HepG2 (cell line): ENCODE data around the gene KDM3B. TPM values are rescaled to one million over a fixed set of nuclear protein-coding genes. Genes with fewer than 3 reads are reported as not detected.

ENCODE experiments used
- ASH2L ChIP-seq: fragments of 300-600, 200-600 bp; sonication (generic); IDR thresholded peaks from 2 replicates; pipeline ENCODE4 v1.7.0; 2017; ENCODE audit warnings: low read depth, mild to moderate bottlenecking, moderate library complexity, mixed read lengths, low read length; ENCODE audit not compliant: insufficient read length
- BRCA1 ChIP-seq: sonication (generic); formaldehyde crosslinking; IDR thresholded peaks from 2 replicates; pipeline ENCODE4 v1.4.0; 2020; ENCODE audit warnings: missing genetic modification reagents
- ELF3 ChIP-seq: IDR thresholded peaks from 2 replicates; pipeline ENCODE4 v1.6.1; 2016; ENCODE audit warnings: missing genetic modification reagents, missing compliant biosample characterization
- ERF ChIP-seq: IDR thresholded peaks from 2 replicates; pipeline ENCODE4 v1.6.1; 2018; ENCODE audit warnings: missing biosample characterization, missing genetic modification reagents
- ETV6 ChIP-seq: sonication (generic); formaldehyde crosslinking; conservative IDR thresholded peaks from 2 replicates; pipeline ENCODE4 v1.4.0; 2020; ENCODE audit warnings: missing genetic modification reagents
- EZH2 ChIP-seq: conservative IDR thresholded peaks from 2 replicates; pipeline ENCODE4 v1.6.1; 2012; ENCODE audit warnings: mild to moderate bottlenecking, low read depth, low read length, moderate library complexity
- HHEX ChIP-seq: IDR thresholded peaks from 2 replicates; pipeline ENCODE4 v1.6.1; 2016; ENCODE audit warnings: control low read depth
- HOXA3 ChIP-seq: sonication (generic); formaldehyde crosslinking; IDR thresholded peaks from 2 replicates; pipeline ENCODE4 v1.5.0; 2020; ENCODE audit warnings: missing genetic modification reagents
- MZF1 ChIP-seq: sonication (generic); formaldehyde crosslinking; IDR thresholded peaks from 2 replicates; pipeline ENCODE4 v1.8.1; 2023; ENCODE audit warnings: mild to moderate bottlenecking, missing genetic modification reagents, borderline replicate concordance
- POLR2A ChIP-seq, 2 experiments: IDR thresholded peaks; 2 replicates each; pipeline ENCODE4 v1.6.1; 2011; ENCODE audit warnings: low read depth in 2 of 2, low read length in 2 of 2, mild to moderate bottlenecking in 1 of 2, moderate library complexity in 1 of 2; ENCODE audit not compliant: insufficient read depth in 1 of 2
- SP140L ChIP-seq: sonication (generic); formaldehyde crosslinking; IDR thresholded peaks from 2 replicates; pipeline ENCODE4 v1.4.0; 2020; ENCODE audit warnings: missing genetic modification reagents, borderline replicate concordance
- TBP ChIP-seq: sonication (generic); formaldehyde crosslinking; IDR thresholded peaks from 2 replicates; pipeline ENCODE4 v1.5.0; 2020; ENCODE audit warnings: missing genetic modification reagents
- ZFP90 ChIP-seq: sonication (generic); formaldehyde crosslinking; IDR thresholded peaks from 2 replicates; pipeline ENCODE4 v1.8.0; 2022; ENCODE audit warnings: missing genetic modification reagents, mild to moderate bottlenecking, inconsistent platforms, borderline replicate concordance
- ZFY ChIP-seq: sonication (generic); formaldehyde crosslinking; IDR thresholded peaks from 2 replicates; pipeline ENCODE4 v1.4.0; 2020; ENCODE audit warnings: missing genetic modification reagents
- ZNF101 ChIP-seq: sonication (generic); formaldehyde crosslinking; IDR thresholded peaks from 2 replicates; pipeline ENCODE4 v1.4.0; 2020; ENCODE audit warnings: mild to moderate bottlenecking, low read depth, missing genetic modification reagents, borderline replicate concordance
- ZNF143 ChIP-seq: sonication (generic); formaldehyde crosslinking; IDR thresholded peaks from 2 replicates; pipeline ENCODE4 v1.4.0; 2020; ENCODE audit warnings: missing genetic modification reagents
- ZNF180 ChIP-seq: sonication (generic); formaldehyde crosslinking; IDR thresholded peaks from 2 replicates; pipeline ENCODE4 v1.4.0; 2020; ENCODE audit warnings: low read depth, missing genetic modification reagents, borderline replicate concordance
- ZNF616 ChIP-seq: sonication (generic); formaldehyde crosslinking; IDR thresholded peaks from 2 replicates; pipeline ENCODE4 v1.5.0; 2020; ENCODE audit warnings: low read depth, mild to moderate bottlenecking, missing genetic modification reagents
- ZNF660 ChIP-seq: sonication (generic); formaldehyde crosslinking; IDR thresholded peaks from 2 replicates; pipeline ENCODE4 v1.5.1; 2020; ENCODE audit warnings: mild to moderate bottlenecking, low read depth, missing genetic modification reagents, borderline replicate concordance
- ZNF749 ChIP-seq: sonication (generic); formaldehyde crosslinking; IDR thresholded peaks from 2 replicates; pipeline ENCODE4 v1.8.0; 2022; ENCODE audit warnings: mild to moderate bottlenecking, missing genetic modification reagents, moderate library complexity, borderline replicate concordance
- ZNF883 ChIP-seq: sonication (generic); formaldehyde crosslinking; IDR thresholded peaks from 2 replicates; pipeline ENCODE4 v1.5.1; 2020; ENCODE audit warnings: mild to moderate bottlenecking, missing genetic modification reagents; ENCODE audit errors: not compliant biosample characterization
- polyA plus RNA-seq, 8 experiments: library from polyadenylated mRNA; depleted of rRNA in 3 of 8; stranded (reverse) in 7 of 8; unstranded in 1 of 8; fragments of >200 nt; fragmentation: Illumina TruSeq in 4 of 8; extraction: Trizol in 4 of 8; gene quantifications; 2 replicates each; pipeline versions ENCODE4 v1.2.1 to v1.2.3, GENCODE V29; 2011 to 2016; ENCODE audit warnings: low read depth in 4 of 8, missing spikeins in 1 of 8, mixed read lengths in 1 of 8; ENCODE audit not compliant: insufficient read depth in 1 of 8
- total RNA-seq, 5 experiments: library from RNA; depleted of rRNA; stranded (reverse); fragments of >200 nt; fragmentation: Illumina TruSeq; extraction: Trizol; gene quantifications; 2 replicates each; pipeline ENCODE4 v1.2.3, GENCODE V29; 2016; ENCODE audit warnings: low read depth in 1 of 5
- TF ChIP-seq, protein P1 (sequence below), 2 experiments: fragments of 450-650 bp in 1 of 2; sonication (generic) in 1 of 2; formaldehyde crosslinking; IDR thresholded peaks; 2 replicates each; pipeline versions ENCODE4 v1.5.0 to v1.8.0; 2020 to 2022; ENCODE audit warnings: mild to moderate bottlenecking in 1 of 2, missing genetic modification reagents in 1 of 2
- TF ChIP-seq, protein P2 (sequence below): sonication (generic); formaldehyde crosslinking; IDR thresholded peaks from 2 replicates; pipeline ENCODE4 v1.4.0; 2020; ENCODE audit warnings: mild to moderate bottlenecking, low read depth, missing genetic modification reagents
- TF ChIP-seq, protein P3 (sequence below): sonication (generic); formaldehyde crosslinking; IDR thresholded peaks from 2 replicates; pipeline ENCODE4 v1.9.0; 2022; ENCODE audit warnings: missing genetic modification reagents, mild to moderate bottlenecking, borderline replicate concordance
- TF ChIP-seq, protein P4 (sequence below): IDR thresholded peaks from 2 replicates; pipeline ENCODE4 v1.6.1; 2016; ENCODE audit warnings: low read depth, control low read depth

KDM3B gene
- total and polyA plus RNA-seq, 2 of the 13 experiments (the other 11 are each of a cell fraction or from before 2014, with no cell fraction given), result 19.7 to 34.3 TPM

DNA sequence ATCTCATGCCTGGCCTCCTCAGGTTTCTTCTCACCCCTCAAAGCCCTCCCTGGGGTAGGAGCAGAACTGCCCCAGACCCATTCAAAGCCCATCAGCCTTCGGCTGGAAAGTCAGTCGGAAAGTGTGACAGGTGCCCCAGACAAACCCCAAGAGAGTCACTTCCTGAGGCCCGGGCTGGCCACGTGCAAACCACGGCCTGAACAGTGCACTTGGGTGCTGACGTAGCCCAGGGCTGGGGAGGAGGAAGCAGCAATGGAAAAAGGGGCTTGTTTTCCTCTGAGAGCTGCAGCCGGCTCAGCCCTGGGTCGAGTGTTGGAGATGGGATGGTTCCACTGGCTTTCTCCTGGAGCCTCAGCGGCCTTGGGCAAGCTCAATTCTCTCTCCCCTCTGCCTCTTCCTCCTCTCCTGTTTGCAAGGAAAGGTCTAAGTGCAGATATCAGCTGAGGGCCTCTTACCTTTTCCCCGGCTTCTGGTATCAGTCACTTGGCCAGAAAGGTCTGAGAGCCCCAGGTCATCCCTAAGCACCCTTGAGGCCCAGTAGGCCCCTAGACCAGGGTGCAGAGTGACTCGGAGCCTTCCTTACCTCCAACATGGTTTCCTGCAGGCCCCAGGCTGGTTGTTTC is 106.9 kb downstream of the KDM3B start (continued):
- TF ChIP-seq, protein P1, sequence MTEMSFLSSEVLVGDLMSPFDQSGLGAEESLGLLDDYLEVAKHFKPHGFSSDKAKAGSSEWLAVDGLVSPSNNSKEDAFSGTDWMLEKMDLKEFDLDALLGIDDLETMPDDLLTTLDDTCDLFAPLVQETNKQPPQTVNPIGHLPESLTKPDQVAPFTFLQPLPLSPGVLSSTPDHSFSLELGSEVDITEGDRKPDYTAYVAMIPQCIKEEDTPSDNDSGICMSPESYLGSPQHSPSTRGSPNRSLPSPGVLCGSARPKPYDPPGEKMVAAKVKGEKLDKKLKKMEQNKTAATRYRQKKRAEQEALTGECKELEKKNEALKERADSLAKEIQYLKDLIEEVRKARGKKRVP (CRISPR knock-in tag; IDR thresholded peaks at IDR 0.05), result peak in 1 of 2 experiments; percentile 78; a peak in 1 of 4 replicates
- TF ChIP-seq ZNF101, result no peak
- peak; percentile 59; the same call in 1 of the 2 replicates for TF ChIP-seq HOXA3
- peak; percentile 77; the same call in 1 of the 2 replicates for TF ChIP-seq MZF1 (CRISPR knock-in tag)
- TF ChIP-seq ZNF660 (CRISPR knock-in tag), result no peak
- TF ChIP-seq TBP, result no peak
- TF ChIP-seq POLR2A (IDR thresholded peaks at IDR 0.05; ENCODE audit: insufficient read depth in 1 of 2, low read depth in 2 of 2, low read length in 2 of 2), result no peak
- TF ChIP-seq BRCA1 (CRISPR knock-in tag), result 0 out of 2 replicates have a peak, but pooled peaks have one; percentile 61
- no peak for TF ChIP-seq ETV6 (CRISPR knock-in tag)
- TF ChIP-seq, protein P2, sequence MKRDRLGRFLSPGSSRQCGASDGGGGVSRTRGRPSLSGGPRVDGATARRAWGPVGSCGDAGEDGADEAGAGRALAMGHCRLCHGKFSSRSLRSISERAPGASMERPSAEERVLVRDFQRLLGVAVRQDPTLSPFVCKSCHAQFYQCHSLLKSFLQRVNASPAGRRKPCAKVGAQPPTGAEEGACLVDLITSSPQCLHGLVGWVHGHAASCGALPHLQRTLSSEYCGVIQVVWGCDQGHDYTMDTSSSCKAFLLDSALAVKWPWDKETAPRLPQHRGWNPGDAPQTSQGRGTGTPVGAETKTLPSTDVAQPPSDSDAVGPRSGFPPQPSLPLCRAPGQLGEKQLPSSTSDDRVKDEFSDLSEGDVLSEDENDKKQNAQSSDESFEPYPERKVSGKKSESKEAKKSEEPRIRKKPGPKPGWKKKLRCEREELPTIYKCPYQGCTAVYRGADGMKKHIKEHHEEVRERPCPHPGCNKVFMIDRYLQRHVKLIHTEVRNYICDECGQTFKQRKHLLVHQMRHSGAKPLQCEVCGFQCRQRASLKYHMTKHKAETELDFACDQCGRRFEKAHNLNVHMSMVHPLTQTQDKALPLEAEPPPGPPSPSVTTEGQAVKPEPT (CRISPR knock-in tag), result 0 out of 2 replicates have a peak, but pooled peaks have one; percentile 43
- TF ChIP-seq ZNF749 (CRISPR knock-in tag), result no peak
- TF ChIP-seq ZFY (CRISPR knock-in tag), result peak; percentile 79
- 0 out of 2 replicates have a peak, but pooled peaks have one; percentile 19 for TF ChIP-seq ZNF143 (CRISPR knock-in tag)
- no peak for TF ChIP-seq ZNF616 (CRISPR knock-in tag)
- TF ChIP-seq ZNF883 (CRISPR knock-in tag), result no peak
- peak; percentile 96 for TF ChIP-seq ERF (CRISPR knock-in tag)
- TF ChIP-seq ASH2L, result no peak
- TF ChIP-seq HHEX (CRISPR knock-in tag), result no peak
- peak; percentile 59; the same call in 1 of the 2 replicates for TF ChIP-seq ZFP90 (CRISPR knock-in tag)
- TF ChIP-seq, protein P3, sequence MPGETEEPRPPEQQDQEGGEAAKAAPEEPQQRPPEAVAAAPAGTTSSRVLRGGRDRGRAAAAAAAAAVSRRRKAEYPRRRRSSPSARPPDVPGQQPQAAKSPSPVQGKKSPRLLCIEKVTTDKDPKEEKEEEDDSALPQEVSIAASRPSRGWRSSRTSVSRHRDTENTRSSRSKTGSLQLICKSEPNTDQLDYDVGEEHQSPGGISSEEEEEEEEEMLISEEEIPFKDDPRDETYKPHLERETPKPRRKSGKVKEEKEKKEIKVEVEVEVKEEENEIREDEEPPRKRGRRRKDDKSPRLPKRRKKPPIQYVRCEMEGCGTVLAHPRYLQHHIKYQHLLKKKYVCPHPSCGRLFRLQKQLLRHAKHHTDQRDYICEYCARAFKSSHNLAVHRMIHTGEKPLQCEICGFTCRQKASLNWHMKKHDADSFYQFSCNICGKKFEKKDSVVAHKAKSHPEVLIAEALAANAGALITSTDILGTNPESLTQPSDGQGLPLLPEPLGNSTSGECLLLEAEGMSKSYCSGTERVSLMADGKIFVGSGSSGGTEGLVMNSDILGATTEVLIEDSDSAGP (CRISPR knock-in tag), result 0 out of 2 replicates have a peak, but pooled peaks have one; percentile 21
- TF ChIP-seq, protein P4, sequence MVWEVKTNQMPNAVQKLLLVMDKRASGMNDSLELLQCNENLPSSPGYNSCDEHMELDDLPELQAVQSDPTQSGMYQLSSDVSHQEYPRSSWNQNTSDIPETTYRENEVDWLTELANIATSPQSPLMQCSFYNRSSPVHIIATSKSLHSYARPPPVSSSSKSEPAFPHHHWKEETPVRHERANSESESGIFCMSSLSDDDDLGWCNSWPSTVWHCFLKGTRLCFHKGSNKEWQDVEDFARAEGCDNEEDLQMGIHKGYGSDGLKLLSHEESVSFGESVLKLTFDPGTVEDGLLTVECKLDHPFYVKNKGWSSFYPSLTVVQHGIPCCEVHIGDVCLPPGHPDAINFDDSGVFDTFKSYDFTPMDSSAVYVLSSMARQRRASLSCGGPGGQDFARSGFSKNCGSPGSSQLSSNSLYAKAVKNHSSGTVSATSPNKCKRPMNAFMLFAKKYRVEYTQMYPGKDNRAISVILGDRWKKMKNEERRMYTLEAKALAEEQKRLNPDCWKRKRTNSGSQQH (CRISPR knock-in tag), result peak; percentile 55; the same call in 1 of the 2 replicates
- TF ChIP-seq ZNF180, result 0 out of 2 replicates have a peak, but pooled peaks have one; percentile 9
- TF ChIP-seq EZH2, result no peak
- no peak for TF ChIP-seq SP140L (CRISPR knock-in tag)
- TF ChIP-seq ELF3 (CRISPR knock-in tag), result peak; percentile 96
